H1 (cell line): Measurements from ENCODE around the gene ADD1. TPM values are rescaled to one million over a fixed set of nuclear protein-coding genes. Genes with fewer than 3 reads are reported as not detected.

Experiments
- CHD7 ChIP-seq: fragments of 300-600 bp; sonication (generic); IDR thresholded peaks from 2 replicates; pipeline ENCODE4 v1.7.1; 2012; ENCODE audit warnings: low read length, moderate library complexity, mild to moderate bottlenecking, inconsistent platforms; ENCODE audit not compliant: insufficient replicate concordance
- FOSL1 ChIP-seq: IDR thresholded peaks from 2 replicates; pipeline ENCODE4 v1.6.1; 2011; ENCODE audit warnings: mild to moderate bottlenecking, low read depth, low read length, moderate library complexity; ENCODE audit not compliant: insufficient read depth
- TCF12 ChIP-seq: IDR thresholded peaks from 2 replicates; pipeline ENCODE4 v1.6.1; 2011; ENCODE audit warnings: low read depth, mild to moderate bottlenecking, low read length
- polyA plus RNA-seq, 7 experiments: library from polyadenylated mRNA; depleted of rRNA in 3 of 7; stranded (reverse) in 5 of 7; unstranded in 2 of 7; fragments of >200 nt in 5 of 7; fragments of 200-250 nt in 2 of 7; gene quantifications; 1 replicate in 5 of 7; 2 replicates in 1 of 7; 4 replicates in 1 of 7; pipeline versions ENCODE4 v1.2.1 to v1.2.3, GENCODE V29; 2011 to 2013; ENCODE audit warnings: missing spikeins in 2 of 7, mixed read lengths in 2 of 7
- total RNA-seq: library from RNA; stranded (reverse); fragmentation: NEBNext Ultra II Directional; extraction: Animal tissue kit (Norgen Biotek cat#: 25700); gene quantifications from 2 replicates; pipeline ENCODE4 v1.2.1, GENCODE V29; 2021
- TF ChIP-seq, protein P1 (sequence below): IDR thresholded peaks from 2 replicates; pipeline ENCODE4 v1.6.1; 2012; ENCODE audit warnings: inconsistent platforms

ADD1 gene
- total and polyA plus RNA-seq, 2 of the 8 experiments (the other 6 are each of a cell fraction or from before 2014, with no cell fraction given) = 113 to 143 TPM

GRCh38 chr4:2822461-2823300, 21.0 kb upstream of the ADD1 start (continued):
- TF ChIP-seq CHD7 (no peak), FOSL1 (no peak), TCF12 (no peak)
- TF ChIP-seq, protein P1, sequence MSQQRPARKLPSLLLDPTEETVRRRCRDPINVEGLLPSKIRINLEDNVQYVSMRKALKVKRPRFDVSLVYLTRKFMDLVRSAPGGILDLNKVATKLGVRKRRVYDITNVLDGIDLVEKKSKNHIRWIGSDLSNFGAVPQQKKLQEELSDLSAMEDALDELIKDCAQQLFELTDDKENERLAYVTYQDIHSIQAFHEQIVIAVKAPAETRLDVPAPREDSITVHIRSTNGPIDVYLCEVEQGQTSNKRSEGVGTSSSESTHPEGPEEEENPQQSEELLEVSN = no peak
